ENCODE measurements around the gene BLVRB. TPM values are rescaled to one million over a fixed set of nuclear protein-coding genes. Genes with fewer than 3 reads are reported as not detected.

The BLVRB gene
- total and polyA plus RNA-seq, 9 of the 15 experiments (the other 6 are each of a cell fraction or from before 2014, with no cell fraction given) = 81.1 to 749 (median 331) TPM

- TF ChIP-seq STAT5A (IDR thresholded peaks at IDR 0.05; ENCODE audit: borderline replicate concordance, low read length) = no peak
- no peak for TF ChIP-seq ZBTB1 (CRISPR knock-in tag; IDR thresholded peaks at IDR 0.05; ENCODE audit: borderline replicate concordance, low read depth)
- no peak for TF ChIP-seq CREBBP (IDR thresholded peaks at IDR 0.05; ENCODE audit: low read depth, low read length)
- TF ChIP-seq MITF (IDR thresholded peaks at IDR 0.05) = no peak
- no peak for TF ChIP-seq POLR2G (IDR thresholded peaks at IDR 0.05; ENCODE audit: low read depth, low read length)
- TF ChIP-seq SUPT5H (IDR thresholded peaks at IDR 0.05) = no peak
- TF ChIP-seq TAF7 (tag; IDR thresholded peaks at IDR 0.05) = no peak
- peak in 1 of 2 experiments; percentile 49; a peak in 1 of 4 replicates for TF ChIP-seq HDAC1 (IDR thresholded peaks at IDR 0.05)
- TF ChIP-seq, protein P1, sequence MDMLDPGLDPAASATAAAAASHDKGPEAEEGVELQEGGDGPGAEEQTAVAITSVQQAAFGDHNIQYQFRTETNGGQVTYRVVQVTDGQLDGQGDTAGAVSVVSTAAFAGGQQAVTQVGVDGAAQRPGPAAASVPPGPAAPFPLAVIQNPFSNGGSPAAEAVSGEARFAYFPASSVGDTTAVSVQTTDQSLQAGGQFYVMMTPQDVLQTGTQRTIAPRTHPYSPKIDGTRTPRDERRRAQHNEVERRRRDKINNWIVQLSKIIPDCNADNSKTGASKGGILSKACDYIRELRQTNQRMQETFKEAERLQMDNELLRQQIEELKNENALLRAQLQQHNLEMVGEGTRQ (CRISPR knock-in tag; IDR thresholded peaks at IDR 0.05) = no peak
- no peak for TF ChIP-seq ZNF561 (CRISPR knock-in tag; conservative IDR thresholded peaks at IDR 0.05)
- TF ChIP-seq ZNF695 (CRISPR knock-in tag; IDR thresholded peaks at IDR 0.05) = no peak
- no peak for TF ChIP-seq ESRRB (CRISPR knock-in tag; IDR thresholded peaks at IDR 0.05; ENCODE audit: borderline replicate concordance)
- no peak for TF ChIP-seq MBD1 (CRISPR knock-in tag; IDR thresholded peaks at IDR 0.05)
- TF ChIP-seq CTCF (IDR thresholded peaks at IDR 0.05 in 2 of 3, conservative IDR thresholded peaks at IDR 0.05 in 1 of 3; ENCODE audit: insufficient read depth in 2 of 3, low read depth in 1 of 3, low read length in 3 of 3) = no peak
- TF ChIP-seq, protein P2, sequence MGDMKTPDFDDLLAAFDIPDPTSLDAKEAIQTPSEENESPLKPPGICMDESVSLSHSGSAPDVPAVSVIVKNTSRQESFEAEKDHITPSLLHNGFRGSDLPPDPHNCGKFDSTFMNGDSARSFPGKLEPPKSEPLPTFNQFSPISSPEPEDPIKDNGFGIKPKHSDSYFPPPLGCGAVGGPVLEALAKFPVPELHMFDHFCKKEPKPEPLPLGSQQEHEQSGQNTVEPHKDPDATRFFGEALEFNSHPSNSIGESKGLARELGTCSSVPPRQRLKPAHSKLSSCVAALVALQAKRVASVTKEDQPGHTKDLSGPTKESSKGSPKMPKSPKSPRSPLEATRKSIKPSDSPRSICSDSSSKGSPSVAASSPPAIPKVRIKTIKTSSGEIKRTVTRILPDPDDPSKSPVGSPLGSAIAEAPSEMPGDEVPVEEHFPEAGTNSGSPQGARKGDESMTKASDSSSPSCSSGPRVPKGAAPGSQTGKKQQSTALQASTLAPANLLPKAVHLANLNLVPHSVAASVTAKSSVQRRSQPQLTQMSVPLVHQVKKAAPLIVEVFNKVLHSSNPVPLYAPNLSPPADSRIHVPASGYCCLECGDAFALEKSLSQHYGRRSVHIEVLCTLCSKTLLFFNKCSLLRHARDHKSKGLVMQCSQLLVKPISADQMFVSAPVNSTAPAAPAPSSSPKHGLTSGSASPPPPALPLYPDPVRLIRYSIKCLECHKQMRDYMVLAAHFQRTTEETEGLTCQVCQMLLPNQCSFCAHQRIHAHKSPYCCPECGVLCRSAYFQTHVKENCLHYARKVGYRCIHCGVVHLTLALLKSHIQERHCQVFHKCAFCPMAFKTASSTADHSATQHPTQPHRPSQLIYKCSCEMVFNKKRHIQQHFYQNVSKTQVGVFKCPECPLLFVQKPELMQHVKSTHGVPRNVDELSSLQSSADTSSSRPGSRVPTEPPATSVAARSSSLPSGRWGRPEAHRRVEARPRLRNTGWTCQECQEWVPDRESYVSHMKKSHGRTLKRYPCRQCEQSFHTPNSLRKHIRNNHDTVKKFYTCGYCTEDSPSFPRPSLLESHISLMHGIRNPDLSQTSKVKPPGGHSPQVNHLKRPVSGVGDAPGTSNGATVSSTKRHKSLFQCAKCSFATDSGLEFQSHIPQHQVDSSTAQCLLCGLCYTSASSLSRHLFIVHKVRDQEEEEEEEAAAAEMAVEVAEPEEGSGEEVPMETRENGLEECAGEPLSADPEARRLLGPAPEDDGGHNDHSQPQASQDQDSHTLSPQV (IDR thresholded peaks at IDR 0.05) = no peak
- no peak for TF ChIP-seq HDAC8 (tag; IDR thresholded peaks at IDR 0.05)
- TF ChIP-seq STAT5B (CRISPR knock-in tag; IDR thresholded peaks at IDR 0.05) = no peak
Measured at GRCh38 chr19:40424637-40425449, 40.7 kb downstream of the BLVRB start (continued).

All from K562 (cell line).